Lung (tissue), 12 donors: ENCODE data around the gene DNAJC11. TPM values are rescaled to one million over a fixed set of nuclear protein-coding genes. Genes with fewer than 3 reads are reported as not detected.

Source experiments
- ATAC-seq: fragments of 200-7000 bp; cut with Tn5 transposase; one replicate; pipeline ENCODE4 v1.9.1; 2020; ENCODE audit warnings: moderate number of reproducible peaks; ENCODE audit not compliant: insufficient read depth, low FRiP score
- DNase-seq, 3 donors: peaks; one replicate each; pipeline ENCODE4 v3.0.0-alpha.2; 2013 to 2017
- H3K27ac ChIP-seq, 2 donors: one replicate each; pipeline ENCODE4 v1.5.1; 2013; ENCODE audit warnings: mild to moderate bottlenecking in 2 of 2, moderate library complexity in 2 of 2, control low read depth in 1 of 2, inconsistent platforms in 1 of 2, low read depth in 1 of 2, low read length in 1 of 2
- H3K27me3 ChIP-seq, 3 donors: one replicate each; pipeline ENCODE4 v1.5.1; 2013; ENCODE audit warnings: low read length in 2 of 3; ENCODE audit not compliant: control insufficient read depth in 3 of 3, insufficient read depth in 3 of 3
- H3K36me3 ChIP-seq, 4 donors: one replicate each; pipeline ENCODE4 v1.5.1; 2013; ENCODE audit warnings: low read length in 4 of 4, mild to moderate bottlenecking in 1 of 4, moderate library complexity in 1 of 4; ENCODE audit not compliant: control insufficient read depth in 4 of 4, insufficient read depth in 4 of 4
- H3K4me1 ChIP-seq, 5 donors: one replicate each; pipeline ENCODE4 v1.5.1; 2013; ENCODE audit warnings: low read length in 5 of 5, mild to moderate bottlenecking in 2 of 5, moderate library complexity in 1 of 5; ENCODE audit not compliant: control insufficient read depth in 5 of 5, insufficient read depth in 5 of 5
- H3K4me3 ChIP-seq: one replicate; pipeline ENCODE4 v1.5.1; 2013; ENCODE audit warnings: mild to moderate bottlenecking, control low read depth, moderate library complexity
- H3K9ac ChIP-seq, 2 donors: one replicate each; pipeline ENCODE4 v1.5.1; 2013; ENCODE audit warnings: low read length in 2 of 2, control low read depth in 1 of 2; ENCODE audit not compliant: insufficient read depth in 1 of 2
- H3K9me3 ChIP-seq, 4 donors: one replicate each; pipeline ENCODE4 v1.5.1; 2013; ENCODE audit warnings: low read length in 3 of 4, mild to moderate bottlenecking in 1 of 4, moderate library complexity in 1 of 4; ENCODE audit not compliant: control insufficient read depth in 4 of 4, insufficient read depth in 3 of 4
- CTCF ChIP-seq: IDR thresholded peaks from 2 replicates; pipeline ENCODE4 v1.5.1; 2012; ENCODE audit warnings: mild to moderate bottlenecking; ENCODE audit errors: control extremely low read depth, extremely low read depth
- WGBS, 2 donors: extraction: QIAGEN DNeasy Blood & Tissue Kit; methylation state at CpG; one replicate each; pipeline ENCODE4 v1.1.7; 2013; 5-methylcytosine and 5-hydroxymethylcytosine counted together
- polyA plus RNA-seq, 2 donors: library from polyadenylated mRNA; stranded (reverse); fragments of 200-250 nt; gene quantifications; one replicate each; pipeline ENCODE4 v1.2.1, GENCODE V29; 2013
- total RNA-seq, 2 donors: library from RNA; depleted of rRNA in 1 of 2; stranded (reverse); fragments of >200 nt in 1 of 2; gene quantifications; one replicate each; pipeline ENCODE4 v1.2.1, GENCODE V29; 2014 to 2021
- donor health status: control.
- donor health status: control.
- donor health status: Bipolar disorder and iron deficiency.
- donor health status: healthy.
- donor health status: DM: yes; HTN: yes; CAD: no.

The DNAJC11 gene
- total and polyA plus RNA-seq, 4 donors: 18.6 to 43.0 (median 30.4) TPM

GRCh38 chr1:6596351-6596750 lies 105.3 kb downstream of the DNAJC11 start:
- H3K9me3 ChIP-seq: no peaks in the 10 kb centered on the region
- H3K4me3 ChIP-seq: no peak overlapping the region
- WGBS, 2 donors: 72 to 74% methylated on average over 7 of the region's 7 CpGs
- H3K27me3 ChIP-seq: no peaks in the 10 kb centered on the region
- peaks cover 0 to 60% (median 28%) of the 10 kb centered on the region in 4 donors for H3K36me3 ChIP-seq
- H3K9ac ChIP-seq: no peak overlapping the region
- no peak overlapping the region for H3K27ac ChIP-seq
- ATAC-seq (no peak), DNase-seq (no peak)
- TF ChIP-seq CTCF: no peak
- peaks cover 0 to 9% (median 7%) of the 10 kb centered on the region in 5 donors for H3K4me1 ChIP-seq

- Histone ChIP-seq H3K9ac (no peak overlapping the region), H3K27me3 (no peaks in the 10 kb centered on the region), H3K27ac (no peak overlapping the region), H3K9me3 (no peaks in the 10 kb centered on the region), H3K4me1 (peaks cover 0 to 11% (median 2%) of the 10 kb centered on the region in 5 donors), H3K4me3 (no peak overlapping the region), H3K36me3 (peaks cover 0 to 65% (median 33%) of the 10 kb centered on the region in 4 donors)
- ATAC-seq (no peak), DNase-seq (no peak)
- TF ChIP-seq CTCF: no peak
- whole genome bisulfite sequencing, 2 donors: 85 to 93% methylated on average over 11 of the region's 11 CpGs
These were observed 106.5 kb downstream of the DNAJC11 start for GRCh38 chr1:6594977-6595740.

GRCh38 chr1:6593810-6594209 lies 107.8 kb downstream of the DNAJC11 start:
- 95 to 96% methylated on average over 15 of the region's 15 CpGs for WGBS, 2 donors
- Histone ChIP-seq H3K4me3 (no peak overlapping the region), H3K36me3 (peaks cover 0 to 71% (median 35%) of the 10 kb centered on the region in 4 donors), H3K9ac (no peak overlapping the region), H3K4me1 (peaks cover 0 to 2% (median 0%) of the 10 kb centered on the region in 5 donors), H3K9me3 (no peaks in the 10 kb centered on the region), H3K27me3 (no peaks in the 10 kb centered on the region), H3K27ac (no peak overlapping the region)
- ATAC-seq (no peak), DNase-seq (no peak)
- no peak for TF ChIP-seq CTCF
